Measurements from ENCODE around the gene KCNIP3.

The KCNIP3 gene

DNA sequence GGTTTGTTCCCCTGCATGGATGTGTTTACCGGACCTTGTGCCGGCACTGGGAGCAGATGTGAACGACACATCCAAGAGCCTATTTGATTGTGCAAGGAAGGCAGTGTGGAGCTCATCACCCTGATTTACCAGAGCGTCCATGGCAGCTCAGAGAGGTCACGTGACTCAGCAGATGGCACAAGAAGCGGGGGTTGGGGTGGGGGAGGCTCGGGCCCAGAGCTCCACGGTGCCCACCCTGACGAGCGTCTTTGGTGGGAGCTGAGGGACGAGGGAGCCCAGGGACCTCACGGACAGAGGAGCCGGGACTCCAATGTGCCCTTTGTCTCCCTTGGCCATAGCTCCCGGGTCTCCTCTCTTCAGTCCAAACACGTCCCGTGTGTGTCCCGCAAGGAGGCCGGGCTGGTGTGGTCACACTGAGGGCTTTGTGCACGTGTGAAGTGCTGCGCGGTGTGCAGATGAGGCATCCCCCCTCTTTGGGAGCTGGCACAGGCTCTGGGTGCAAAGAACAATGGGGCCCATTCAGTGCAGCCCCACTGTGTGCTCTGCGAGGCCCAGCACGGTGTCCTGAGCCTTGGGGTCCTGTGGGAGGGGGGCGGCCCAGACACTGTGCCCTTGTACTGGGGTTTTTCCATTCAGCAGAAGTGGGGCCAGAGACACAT, 15.5 kb downstream of the KCNIP3 start:
- H3K27me3 ChIP-seq (replicated peaks; ENCODE audit: control insufficient read depth, insufficient read depth, low read length, poor library complexity, severe bottlenecking): no peaks in the 10 kb centered on the region

DNA sequence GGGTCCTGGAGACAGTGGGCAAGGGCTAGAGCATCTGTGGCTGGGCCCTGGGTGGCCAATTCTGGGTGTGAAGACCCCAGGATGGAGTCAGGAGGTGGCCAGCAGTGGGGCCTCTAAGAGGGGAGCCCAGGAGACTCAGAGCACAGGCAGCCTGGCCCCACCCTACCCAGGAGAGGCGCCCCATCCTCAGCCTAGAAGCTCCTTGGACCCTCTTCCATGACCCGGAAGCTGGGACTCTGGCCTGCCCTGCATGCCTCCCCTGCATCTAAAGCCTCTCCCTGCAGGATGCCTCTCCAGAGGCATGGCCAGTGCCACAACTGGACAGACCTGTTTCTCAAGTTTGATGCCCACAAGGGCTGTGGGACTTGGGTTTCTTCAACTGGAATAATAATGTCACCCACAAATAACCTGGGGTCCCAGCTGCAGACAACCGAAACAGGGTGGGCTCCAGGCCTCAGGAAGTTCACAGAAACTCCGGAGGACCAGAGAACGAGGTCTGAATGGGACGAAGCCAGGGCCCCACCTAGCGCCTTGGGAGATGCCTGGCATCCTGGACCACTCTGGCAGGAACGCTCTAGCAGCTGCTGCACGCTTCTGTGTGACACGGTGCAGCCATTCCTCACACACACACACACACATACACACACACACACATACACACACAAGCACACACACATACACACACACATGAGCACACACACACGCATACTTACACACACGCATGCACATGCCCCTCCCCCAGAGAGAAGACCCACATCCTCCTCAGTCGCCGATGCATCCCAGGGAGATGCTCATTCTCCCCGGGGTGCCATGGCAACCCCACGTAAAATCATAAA, 16.4 kb downstream of the KCNIP3 start:
- Histone ChIP-seq H3K4me1 (ENCODE audit: control insufficient read depth, insufficient read depth, low read length, poor library complexity, severe bottlenecking) (no peaks in the 10 kb centered on the region), H3K27me3 (replicated peaks; ENCODE audit: control insufficient read depth, insufficient read depth, low read length, poor library complexity, severe bottlenecking) (no peaks in the 10 kb centered on the region), H3K27ac (ENCODE audit: insufficient read depth, low read length, poor library complexity, severe bottlenecking) (no peak overlapping the region), H3K36me3 (ENCODE audit: control insufficient read depth, insufficient read depth, low read length) (no peaks in the 10 kb centered on the region), H3K4me3 (ENCODE audit: insufficient read depth, low read depth, low read length, poor library complexity, severe bottlenecking) (no peak overlapping the region), H3K9me3 (ENCODE audit: control insufficient read depth, low read length) (no peaks in the 10 kb centered on the region)
- no peak for DNase-seq

More for the DNA sequence above, 15.5 kb downstream of the KCNIP3 start:
- H3K9me3 ChIP-seq (ENCODE audit: control insufficient read depth, low read length): no peaks in the 10 kb centered on the region
- H3K4me1 ChIP-seq (ENCODE audit: control insufficient read depth, insufficient read depth, low read length, poor library complexity, severe bottlenecking): no peaks in the 10 kb centered on the region
- no peaks in the 10 kb centered on the region for H3K36me3 ChIP-seq (ENCODE audit: control insufficient read depth, insufficient read depth, low read length)
- no peak for DNase-seq
- no peak overlapping the region for H3K4me3 ChIP-seq (ENCODE audit: insufficient read depth, low read depth, low read length, poor library complexity, severe bottlenecking)
- H3K27ac ChIP-seq (ENCODE audit: insufficient read depth, low read length, poor library complexity, severe bottlenecking): no peak overlapping the region

DNA sequence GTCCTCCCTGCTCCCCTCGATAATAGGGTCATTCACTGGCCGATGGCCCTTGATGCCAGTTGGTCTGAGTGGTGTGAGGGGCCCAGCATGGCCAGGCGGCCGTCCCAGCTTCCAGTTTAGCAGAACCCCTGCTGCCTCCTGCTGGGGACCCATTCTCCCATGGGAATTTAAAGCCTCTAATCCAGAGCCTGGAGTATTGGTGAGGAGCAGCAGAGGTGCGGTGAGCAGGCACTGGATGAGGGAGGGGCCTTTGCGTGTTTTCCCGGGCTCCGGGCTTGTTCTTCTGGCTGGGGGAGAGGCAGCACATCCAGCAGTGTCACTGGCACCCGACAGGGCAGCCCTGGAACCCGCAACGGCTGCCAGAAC, 17.4 kb downstream of the KCNIP3 start:
- Histone ChIP-seq H3K27ac (ENCODE audit: insufficient read depth, low read length, poor library complexity, severe bottlenecking) (no peak overlapping the region), H3K4me3 (ENCODE audit: insufficient read depth, low read depth, low read length, poor library complexity, severe bottlenecking) (no peak overlapping the region), H3K27me3 (replicated peaks; ENCODE audit: control insufficient read depth, insufficient read depth, low read length, poor library complexity, severe bottlenecking) (no peaks in the 10 kb centered on the region), H3K4me1 (ENCODE audit: control insufficient read depth, insufficient read depth, low read length, poor library complexity, severe bottlenecking) (no peaks in the 10 kb centered on the region), H3K36me3 (ENCODE audit: control insufficient read depth, insufficient read depth, low read length) (no peaks in the 10 kb centered on the region), H3K9me3 (ENCODE audit: control insufficient read depth, low read length) (no peaks in the 10 kb centered on the region)
- no peak for DNase-seq

DNA sequence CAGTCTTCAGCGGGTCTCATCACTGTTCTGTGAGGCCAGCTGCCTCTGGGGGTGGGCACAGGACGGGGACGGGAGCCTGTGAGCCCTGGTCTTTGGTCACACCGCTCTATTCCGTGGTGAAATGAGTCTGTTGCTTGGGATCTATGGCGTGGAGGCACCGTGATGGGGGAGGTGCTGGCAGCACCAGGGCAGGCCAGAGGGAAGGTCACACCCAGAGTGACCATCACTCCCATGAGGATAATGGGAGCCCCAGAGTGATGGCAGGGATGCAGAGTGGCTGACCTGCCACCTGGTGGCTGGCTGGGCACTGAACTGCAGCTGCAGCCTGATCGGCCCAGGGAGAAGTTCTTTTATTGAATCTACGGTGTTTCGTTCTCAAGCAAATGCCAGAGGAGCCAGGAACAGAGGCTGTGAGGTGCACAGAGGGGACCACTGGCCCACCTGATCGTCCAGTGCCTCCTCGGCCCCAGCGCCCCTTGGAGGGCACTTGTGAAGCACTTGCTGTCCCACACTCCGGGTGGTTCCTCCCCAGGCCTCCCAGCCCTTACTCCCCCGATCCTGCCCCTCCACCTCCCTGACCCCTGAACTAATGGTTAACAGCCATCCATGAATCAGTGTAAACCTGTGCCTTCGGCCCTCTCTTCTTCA, 17.9 kb downstream of the KCNIP3 start:
- DNase-seq: no peak
- no peaks in the 10 kb centered on the region for H3K27me3 ChIP-seq (replicated peaks; ENCODE audit: control insufficient read depth, insufficient read depth, low read length, poor library complexity, severe bottlenecking)
- H3K4me3 ChIP-seq (ENCODE audit: insufficient read depth, low read depth, low read length, poor library complexity, severe bottlenecking): no peak overlapping the region
- no peak overlapping the region for H3K27ac ChIP-seq (ENCODE audit: insufficient read depth, low read length, poor library complexity, severe bottlenecking)
- no peaks in the 10 kb centered on the region for H3K9me3 ChIP-seq (ENCODE audit: control insufficient read depth, low read length)
- no peaks in the 10 kb centered on the region for H3K4me1 ChIP-seq (ENCODE audit: control insufficient read depth, insufficient read depth, low read length, poor library complexity, severe bottlenecking)
- H3K36me3 ChIP-seq (ENCODE audit: control insufficient read depth, insufficient read depth, low read length): no peaks in the 10 kb centered on the region

DNA sequence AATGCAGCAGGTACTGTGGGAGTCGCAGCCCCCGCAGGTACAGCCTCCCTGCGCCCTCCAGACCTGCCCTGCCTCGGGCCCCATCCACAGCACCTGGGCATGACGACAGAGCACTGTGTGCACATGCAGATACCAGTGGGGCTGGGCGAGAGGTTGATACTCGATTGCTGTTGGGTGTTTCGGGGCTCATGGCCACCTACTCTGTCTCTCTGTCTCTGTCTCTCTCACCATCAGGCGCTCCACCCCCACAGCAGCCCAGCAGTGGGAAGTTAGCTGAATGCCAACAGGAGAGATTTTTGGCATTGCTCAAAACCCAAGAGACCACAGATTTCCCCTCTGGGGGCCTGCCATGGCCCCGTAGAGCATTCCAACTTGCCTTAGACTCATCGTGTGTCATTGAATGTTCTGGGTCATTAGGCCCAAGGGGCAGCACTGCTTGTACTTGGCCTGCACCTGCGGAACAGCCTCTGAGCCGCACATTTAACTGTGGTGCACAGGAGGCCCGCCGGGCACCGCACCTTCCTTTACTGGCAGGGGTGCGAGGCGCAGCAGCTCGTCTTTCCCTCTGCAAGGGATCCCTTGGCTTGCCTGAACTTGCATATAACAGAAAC, 18.8 kb downstream of the KCNIP3 start:
- DNase-seq: no peak
- Histone ChIP-seq H3K9me3 (ENCODE audit: control insufficient read depth, low read length) (no peaks in the 10 kb centered on the region), H3K36me3 (ENCODE audit: control insufficient read depth, insufficient read depth, low read length) (no peaks in the 10 kb centered on the region), H3K4me1 (ENCODE audit: control insufficient read depth, insufficient read depth, low read length, poor library complexity, severe bottlenecking) (no peaks in the 10 kb centered on the region), H3K27me3 (replicated peaks; ENCODE audit: control insufficient read depth, insufficient read depth, low read length, poor library complexity, severe bottlenecking) (no peaks in the 10 kb centered on the region), H3K27ac (ENCODE audit: insufficient read depth, low read length, poor library complexity, severe bottlenecking) (no peak overlapping the region), H3K4me3 (ENCODE audit: insufficient read depth, low read depth, low read length, poor library complexity, severe bottlenecking) (no peak overlapping the region)

DNA sequence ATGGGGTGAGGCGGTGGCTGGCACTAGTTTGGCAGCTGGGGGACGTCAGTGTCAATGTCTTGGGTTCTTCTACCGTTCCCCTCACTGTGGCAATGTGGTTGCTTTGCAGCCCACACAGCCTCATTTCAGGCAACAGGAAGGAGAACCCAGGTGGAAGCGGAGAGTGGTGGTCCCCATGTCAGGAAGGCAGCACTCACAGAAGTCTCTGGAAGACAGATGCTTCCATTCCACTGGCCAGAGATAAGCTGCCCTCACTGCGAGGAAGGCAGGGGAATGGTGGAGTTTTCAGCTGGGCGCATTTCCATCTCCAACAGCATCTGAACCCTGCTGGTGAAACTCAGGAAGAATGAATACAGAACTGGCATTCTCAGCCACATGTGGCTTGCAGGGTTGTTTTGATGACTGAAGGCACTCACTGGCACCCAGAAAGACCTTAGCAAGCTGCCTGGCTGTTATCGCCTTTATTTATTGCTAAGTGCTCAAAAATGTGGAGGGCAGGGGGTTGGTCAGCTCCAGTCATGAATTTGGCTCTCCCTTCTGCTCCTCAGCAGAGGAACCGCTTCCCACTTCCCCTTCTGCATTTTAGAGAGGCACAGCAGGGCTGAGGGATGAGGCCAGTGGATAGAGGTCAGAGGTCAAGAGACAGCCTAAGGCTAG, 19.4 kb downstream of the KCNIP3 start:
- no peak for DNase-seq

DNA sequence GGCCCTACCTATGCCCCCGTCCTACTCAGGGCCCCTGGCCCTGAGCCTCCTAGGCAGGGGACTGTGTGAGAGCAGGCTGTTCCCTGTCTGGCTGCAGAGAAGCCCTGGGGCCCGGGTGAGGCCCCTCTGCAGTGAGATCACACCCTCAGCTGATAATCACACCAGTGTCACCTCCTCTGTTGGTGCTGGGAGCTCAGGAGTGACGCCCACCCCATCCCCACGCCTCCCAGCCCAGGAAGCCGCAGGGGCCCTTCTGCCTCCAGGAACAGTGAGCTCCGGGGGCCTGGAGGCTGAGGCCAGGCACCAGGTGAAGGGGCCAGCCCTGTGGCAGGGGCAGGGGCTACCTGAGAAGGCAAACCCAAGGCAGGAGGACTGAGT, 20.0 kb downstream of the KCNIP3 start:
- Histone ChIP-seq H3K9me3 (ENCODE audit: control insufficient read depth, low read length) (no peaks in the 10 kb centered on the region), H3K27ac (ENCODE audit: insufficient read depth, low read length, poor library complexity, severe bottlenecking) (no peak overlapping the region), H3K27me3 (replicated peaks; ENCODE audit: control insufficient read depth, insufficient read depth, low read length, poor library complexity, severe bottlenecking) (no peaks in the 10 kb centered on the region), H3K4me3 (ENCODE audit: insufficient read depth, low read depth, low read length, poor library complexity, severe bottlenecking) (no peak overlapping the region), H3K36me3 (ENCODE audit: control insufficient read depth, insufficient read depth, low read length) (no peaks in the 10 kb centered on the region), H3K4me1 (ENCODE audit: control insufficient read depth, insufficient read depth, low read length, poor library complexity, severe bottlenecking) (no peaks in the 10 kb centered on the region)
- DNase-seq: no peak

More for the DNA sequence above, 19.4 kb downstream of the KCNIP3 start:
- Histone ChIP-seq H3K27ac (ENCODE audit: insufficient read depth, low read length, poor library complexity, severe bottlenecking) (no peak overlapping the region), H3K27me3 (replicated peaks; ENCODE audit: control insufficient read depth, insufficient read depth, low read length, poor library complexity, severe bottlenecking) (no peaks in the 10 kb centered on the region), H3K4me3 (ENCODE audit: insufficient read depth, low read depth, low read length, poor library complexity, severe bottlenecking) (no peak overlapping the region), H3K36me3 (ENCODE audit: control insufficient read depth, insufficient read depth, low read length) (no peaks in the 10 kb centered on the region), H3K4me1 (ENCODE audit: control insufficient read depth, insufficient read depth, low read length, poor library complexity, severe bottlenecking) (no peaks in the 10 kb centered on the region), H3K9me3 (ENCODE audit: control insufficient read depth, low read length) (no peaks in the 10 kb centered on the region)

DNA sequence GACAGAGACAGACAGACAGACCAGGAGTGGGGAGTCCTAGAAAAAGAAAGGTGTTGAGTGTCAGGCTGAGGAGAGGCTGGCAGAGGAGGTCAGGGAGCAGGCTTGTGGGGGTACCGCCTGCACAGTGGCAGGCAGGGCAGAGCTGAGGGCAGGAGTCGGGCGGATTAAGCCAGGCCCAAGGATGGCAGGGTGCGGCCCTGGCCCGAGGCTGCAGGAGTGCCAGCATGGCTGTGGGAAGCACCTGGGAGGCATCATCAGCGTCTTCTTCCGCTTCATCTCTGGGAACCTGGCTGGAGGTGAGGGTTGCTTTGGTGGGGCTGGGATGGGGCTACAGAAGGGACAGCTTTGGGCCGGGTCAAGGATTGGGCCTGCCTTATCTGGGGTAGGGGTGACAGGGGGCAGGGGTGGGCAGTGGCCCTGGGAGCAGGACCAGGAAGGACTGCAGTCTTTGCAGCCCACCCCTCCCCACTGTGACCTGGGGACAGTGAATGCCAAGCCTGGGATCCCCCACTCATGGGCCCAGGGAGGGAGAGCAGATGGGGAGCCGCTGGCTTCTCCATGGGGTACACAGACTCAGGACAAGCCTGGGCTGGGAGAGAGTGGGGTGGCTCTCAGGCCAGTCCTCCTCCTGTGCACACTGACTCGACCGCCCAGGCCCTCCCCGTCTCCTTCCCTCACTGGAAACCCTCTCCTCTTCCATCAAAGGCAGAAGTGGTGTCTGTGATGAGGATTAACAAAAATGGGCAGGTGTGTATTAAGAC, 20.7 kb downstream of the KCNIP3 start:
- Histone ChIP-seq H3K4me1 (ENCODE audit: control insufficient read depth, insufficient read depth, low read length, poor library complexity, severe bottlenecking) (no peaks in the 10 kb centered on the region), H3K27me3 (replicated peaks; ENCODE audit: control insufficient read depth, insufficient read depth, low read length, poor library complexity, severe bottlenecking) (no peaks in the 10 kb centered on the region), H3K36me3 (ENCODE audit: control insufficient read depth, insufficient read depth, low read length) (no peaks in the 10 kb centered on the region), H3K9me3 (ENCODE audit: control insufficient read depth, low read length) (no peaks in the 10 kb centered on the region), H3K4me3 (ENCODE audit: insufficient read depth, low read depth, low read length, poor library complexity, severe bottlenecking) (no peak overlapping the region), H3K27ac (ENCODE audit: insufficient read depth, low read length, poor library complexity, severe bottlenecking) (no peak overlapping the region)
- DNase-seq: no peak

DNA sequence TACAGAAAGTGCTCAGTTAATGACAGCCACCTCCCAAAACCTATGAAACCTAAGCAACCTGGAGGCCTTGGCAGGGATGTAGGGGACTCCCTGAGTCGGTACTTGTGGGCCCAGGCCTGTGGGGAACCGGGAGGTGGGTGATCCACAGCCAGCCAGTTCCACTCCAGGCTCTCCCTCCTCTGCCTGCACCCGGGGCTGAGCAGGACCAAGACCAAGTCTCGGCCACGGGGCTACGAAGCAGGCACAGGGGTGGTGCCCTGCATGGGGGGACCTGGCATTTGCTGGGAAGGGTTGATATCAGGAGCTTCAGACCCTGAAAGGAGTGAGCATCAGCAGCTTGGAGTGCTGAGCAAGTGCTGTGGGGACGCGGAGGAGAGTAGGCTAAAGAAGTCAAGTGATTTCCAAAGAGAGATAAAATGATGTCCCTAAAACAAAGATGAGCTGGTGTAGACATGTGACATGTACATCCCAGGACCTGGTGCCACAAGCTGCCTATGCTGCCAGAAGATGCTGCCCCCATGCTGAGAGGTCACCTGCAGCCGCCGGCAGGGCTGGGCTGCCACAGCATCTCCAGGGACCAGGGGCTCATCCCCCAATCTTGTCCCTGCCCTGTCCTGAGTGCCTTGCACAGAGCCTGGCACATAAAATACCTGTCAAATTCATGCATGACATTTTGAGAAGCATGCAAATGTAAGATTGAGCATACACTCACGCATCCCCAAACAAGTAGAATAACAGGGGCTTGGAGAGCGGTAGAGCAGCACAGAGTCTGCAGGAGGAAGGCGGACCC, 21.5 kb downstream of the KCNIP3 start:
- no peak overlapping the region for H3K27ac ChIP-seq (ENCODE audit: insufficient read depth, low read length, poor library complexity, severe bottlenecking)
- no peaks in the 10 kb centered on the region for H3K9me3 ChIP-seq (ENCODE audit: control insufficient read depth, low read length)
- H3K4me3 ChIP-seq (ENCODE audit: insufficient read depth, low read depth, low read length, poor library complexity, severe bottlenecking): no peak overlapping the region
- no peaks in the 10 kb centered on the region for H3K27me3 ChIP-seq (replicated peaks; ENCODE audit: control insufficient read depth, insufficient read depth, low read length, poor library complexity, severe bottlenecking)
- H3K4me1 ChIP-seq (ENCODE audit: control insufficient read depth, insufficient read depth, low read length, poor library complexity, severe bottlenecking): no peaks in the 10 kb centered on the region
- no peaks in the 10 kb centered on the region for H3K36me3 ChIP-seq (ENCODE audit: control insufficient read depth, insufficient read depth, low read length)
- no peak for DNase-seq
